K562 (cell line): ENCODE data around the gene ZDHHC8. TPM values are rescaled to one million over a fixed set of nuclear protein-coding genes. Genes with fewer than 3 reads are reported as not detected.

ENCODE experiments used
- BDP1 ChIP-seq: IDR thresholded peaks from 3 replicates; pipeline ENCODE4 v1.6.1; 2011; ENCODE audit not compliant: insufficient read length, insufficient read depth
- CC2D1A ChIP-seq: fragments of 450-650 bp; IDR thresholded peaks from 2 replicates; pipeline ENCODE4 v1.6.1; 2017; ENCODE audit warnings: mild to moderate bottlenecking
- EGR1 ChIP-seq: fragments of 450-650 bp; conservative IDR thresholded peaks from 2 replicates; pipeline ENCODE4 v1.6.1; 2017; ENCODE audit warnings: mild to moderate bottlenecking
- ETV1 ChIP-seq: fragments of 450-650 bp; conservative IDR thresholded peaks from 2 replicates; pipeline ENCODE4 v1.6.1; 2016; ENCODE audit warnings: missing genetic modification characterization, control low read depth, low read depth, missing compliant biosample characterization
- ETV6 ChIP-seq, 3 experiments: fragments of 150-350 bp in 1 of 3; sonication (generic) in 1 of 3; formaldehyde crosslinking in 1 of 3; IDR thresholded peaks; 2 replicates each; pipeline versions ENCODE4 v1.6.1 to v1.8.0; 2014 to 2022; ENCODE audit warnings: borderline replicate concordance in 2 of 3, low read depth in 2 of 3, antibody characterized with exemption in 1 of 3, low read length in 1 of 3, mild to moderate bottlenecking in 1 of 3, missing genetic modification reagents in 1 of 3
- GABPA ChIP-seq: fragments of 200-800 bp; sonication (Bioruptor generic); conservative IDR thresholded peaks from 2 replicates; pipeline ENCODE4 v1.6.1; 2016; ENCODE audit warnings: low read depth, missing genetic modification characterization, missing compliant biosample characterization
- GMEB1 ChIP-seq: fragments of 250-450 bp; sonication (Bioruptor Pico); IDR thresholded peaks from 2 replicates; pipeline ENCODE4 v1.4.0; 2020; ENCODE audit warnings: mild to moderate bottlenecking
- HDAC6 ChIP-seq: IDR thresholded peaks from 2 replicates; pipeline ENCODE4 v1.6.1; 2012; ENCODE audit warnings: low read depth, mild to moderate bottlenecking, control low read depth, inconsistent platforms, low read length, moderate library complexity
- HDAC8 ChIP-seq: fragments of 450-650 bp; IDR thresholded peaks from 2 replicates; pipeline ENCODE4 v1.6.1; 2016; ENCODE audit warnings: mild to moderate bottlenecking, missing genetic modification characterization, moderate library complexity, missing compliant biosample characterization
- MYC ChIP-seq, 2 experiments: fragments of 250-450 bp in 1 of 2; sonication (Bioruptor Pico) in 1 of 2; IDR thresholded peaks; 2 replicates each; pipeline versions ENCODE4 v1.5.1 to v1.6.1; 2012 to 2021; ENCODE audit warnings: low read depth in 2 of 2, borderline replicate concordance in 1 of 2, improper control_type of control experiment in 1 of 2, low read length in 1 of 2, mild to moderate bottlenecking in 1 of 2, moderate library complexity in 1 of 2
- NFATC3 ChIP-seq: fragments of 450-650 bp; IDR thresholded peaks from 2 replicates; pipeline ENCODE4 v1.6.1; 2017; ENCODE audit warnings: mild to moderate bottlenecking
- PURB ChIP-seq: sonication (generic); formaldehyde crosslinking; IDR thresholded peaks from 2 replicates; pipeline ENCODE4 v1.9.0; 2021; ENCODE audit warnings: low read depth, mild to moderate bottlenecking, missing genetic modification reagents
- RAD51 ChIP-seq: fragments of 450-650 bp; IDR thresholded peaks from 2 replicates; pipeline ENCODE4 v1.7.1; 2016; ENCODE audit warnings: low read depth, mild to moderate bottlenecking, borderline replicate concordance
- SMAD2 ChIP-seq: fragments of 150-350 bp; IDR thresholded peaks from 2 replicates; pipeline ENCODE4 v1.6.1; 2014; ENCODE audit warnings: low read depth, mild to moderate bottlenecking, low read length
- SMAD4 ChIP-seq: fragments of 250-450 bp; sonication (Bioruptor Pico); conservative IDR thresholded peaks from 2 replicates; pipeline ENCODE4 v1.8.0; 2021; ENCODE audit warnings: inconsistent platforms, mild to moderate bottlenecking, moderate library complexity
- SPI1 ChIP-seq: IDR thresholded peaks from 2 replicates; pipeline ENCODE4 v1.6.1; 2011; ENCODE audit warnings: low read depth, low read length, control low read depth, borderline replicate concordance
- SRSF9 ChIP-seq: fragments of 200-400 bp; formaldehyde crosslinking; IDR thresholded peaks from 2 replicates; pipeline ENCODE4 v1.6.1; 2017; ENCODE audit warnings: low read depth, low read length, borderline replicate concordance
- ZNF507 ChIP-seq: conservative IDR thresholded peaks from 2 replicates; pipeline ENCODE4 v1.6.1; 2017; ENCODE audit warnings: missing genetic modification characterization, missing compliant biosample characterization
- ZNF79 ChIP-seq: fragments of 250-450 bp; sonication (Bioruptor Pico); IDR thresholded peaks from 2 replicates; pipeline ENCODE4 v1.4.0; 2020; ENCODE audit warnings: low read depth, mild to moderate bottlenecking, moderate library complexity
- polyA plus RNA-seq, 8 experiments: library from polyadenylated mRNA; depleted of rRNA in 4 of 8; stranded (reverse) in 5 of 8; unstranded in 3 of 8; fragments of >200 nt; fragmentation: Nextera tagmentation in 2 of 8; fragmentation: Illumina TruSeq in 1 of 8; extraction: Ambion mirVana in 2 of 8; extraction: Trizol in 1 of 8; gene quantifications; 2 replicates each; pipeline versions ENCODE4 v1.2.1 to v1.2.3, GENCODE V29; 2011 to 2014; ENCODE audit warnings: inconsistent platforms in 1 of 8, missing spikeins in 1 of 8
- total RNA-seq, 7 experiments: library from RNA; depleted of rRNA in 6 of 7; stranded (reverse); fragments of >200 nt in 6 of 7; fragmentation: Illumina TruSeq in 2 of 7; extraction: Trizol in 2 of 7; gene quantifications; 2 replicates each; pipeline versions ENCODE4 v1.2.1 to v1.2.3, GENCODE V29; 2011 to 2021; ENCODE audit warnings: low replicate concordance in 1 of 7
- TF ChIP-seq, protein P1 (sequence below): sonication (generic); formaldehyde crosslinking; IDR thresholded peaks from 2 replicates; pipeline ENCODE4 v1.8.1; 2023; ENCODE audit warnings: mild to moderate bottlenecking, missing genetic modification reagents
- TF ChIP-seq, protein P2 (sequence below): fragments of 200-800 bp; sonication (Bioruptor generic); IDR thresholded peaks from 2 replicates; pipeline ENCODE4 v1.6.1; 2017; ENCODE audit warnings: missing genetic modification characterization, missing compliant biosample characterization

Gene ZDHHC8
- total and polyA plus RNA-seq, 9 of the 15 experiments (the other 6 are each of a cell fraction or from before 2014, with no cell fraction given), result 0.04 to 109 (median 16.4) TPM

DNA sequence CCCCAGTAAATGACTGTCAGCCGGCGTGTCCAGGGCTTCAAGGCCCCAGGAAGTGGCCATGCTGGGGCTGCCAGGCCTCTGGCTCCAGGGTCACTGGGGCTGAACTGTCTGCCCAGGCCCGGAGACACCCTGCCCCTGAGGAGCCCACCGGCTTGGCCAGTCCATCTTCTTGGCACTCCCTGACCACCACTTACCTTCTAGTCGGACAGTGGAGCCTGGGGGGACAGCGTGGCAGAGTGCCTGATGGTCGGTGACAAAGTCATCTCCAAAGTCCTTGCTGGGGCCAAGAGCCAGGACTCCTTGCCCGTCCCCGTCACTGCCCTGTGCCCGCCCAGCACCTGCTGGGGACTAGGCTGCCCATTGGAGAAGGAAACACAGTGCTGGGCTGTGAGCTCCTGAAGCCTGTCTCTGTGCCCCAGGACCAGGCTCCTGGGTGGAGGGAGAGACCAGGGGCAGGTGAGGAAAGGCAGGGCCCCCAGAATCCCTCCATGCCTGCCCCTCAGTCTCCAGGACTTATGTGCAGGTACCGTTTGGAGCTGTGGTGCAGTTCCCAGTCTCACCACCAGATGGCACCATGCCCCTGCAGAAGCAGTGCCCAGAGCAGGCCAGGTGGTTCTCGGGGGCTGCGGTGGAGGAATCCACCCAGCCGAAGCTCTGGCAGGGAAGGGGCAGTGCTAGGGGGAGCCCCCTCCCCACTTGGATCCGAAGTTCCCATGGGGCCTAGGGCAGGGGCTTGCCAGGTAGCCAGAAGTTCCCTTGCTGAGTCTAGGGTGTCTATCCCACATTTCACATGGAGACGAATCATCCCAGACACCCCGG is 25.2 kb downstream of the ZDHHC8 start (continued):
- TF ChIP-seq PURB (CRISPR knock-in tag), result no peak
- peak; percentile 77 for TF ChIP-seq MYC (IDR thresholded peaks at IDR 0.05; ENCODE audit: low read depth, low read length)
- TF ChIP-seq MYC (CRISPR knock-in tag; IDR thresholded peaks at IDR 0.05; ENCODE audit: borderline replicate concordance, low read depth), result peak; percentile 67; the same call in 1 of the 2 replicates
- no peak for TF ChIP-seq GABPA (tag)
- peak; percentile 48; the same call in 1 of the 2 replicates for TF ChIP-seq SMAD4 (CRISPR knock-in tag)
- TF ChIP-seq SRSF9, result no peak
- TF ChIP-seq ETV6 (IDR thresholded peaks at IDR 0.05; ENCODE audit: borderline replicate concordance in 1 of 2, low read depth in 2 of 2, low read length in 1 of 2), result no peak; a peak in 1 of 4 replicates
- TF ChIP-seq ETV6 (CRISPR knock-in tag; IDR thresholded peaks at IDR 0.05; ENCODE audit: borderline replicate concordance), result peak; percentile 78; the same call in 1 of the 2 replicates
- no peak for TF ChIP-seq BDP1
- TF ChIP-seq, protein P1, sequence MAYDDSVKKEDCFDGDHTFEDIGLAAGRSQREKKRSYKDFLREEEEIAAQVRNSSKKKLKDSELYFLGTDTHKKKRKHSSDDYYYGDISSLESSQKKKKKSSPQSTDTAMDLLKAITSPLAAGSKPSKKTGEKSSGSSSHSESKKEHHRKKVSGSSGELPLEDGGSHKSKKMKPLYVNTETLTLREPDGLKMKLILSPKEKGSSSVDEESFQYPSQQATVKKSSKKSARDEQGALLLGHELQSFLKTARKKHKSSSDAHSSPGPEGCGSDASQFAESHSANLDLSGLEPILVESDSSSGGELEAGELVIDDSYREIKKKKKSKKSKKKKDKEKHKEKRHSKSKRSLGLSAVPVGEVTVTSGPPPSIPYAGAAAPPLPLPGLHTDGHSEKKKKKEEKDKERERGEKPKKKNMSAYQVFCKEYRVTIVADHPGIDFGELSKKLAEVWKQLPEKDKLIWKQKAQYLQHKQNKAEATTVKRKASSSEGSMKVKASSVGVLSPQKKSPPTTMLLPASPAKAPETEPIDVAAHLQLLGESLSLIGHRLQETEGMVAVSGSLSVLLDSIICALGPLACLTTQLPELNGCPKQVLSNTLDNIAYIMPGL, result no peak
- no peak for TF ChIP-seq NFATC3
- no peak for TF ChIP-seq ZNF79 (CRISPR knock-in tag)
- TF ChIP-seq RAD51, result no peak
- TF ChIP-seq SMAD2, result no peak
- TF ChIP-seq EGR1, result no peak
- TF ChIP-seq HDAC6, result no peak
- no peak for TF ChIP-seq ZNF507
- TF ChIP-seq GMEB1 (CRISPR knock-in tag), result no peak
- no peak for TF ChIP-seq ETV1 (tag)
- TF ChIP-seq, protein P2, sequence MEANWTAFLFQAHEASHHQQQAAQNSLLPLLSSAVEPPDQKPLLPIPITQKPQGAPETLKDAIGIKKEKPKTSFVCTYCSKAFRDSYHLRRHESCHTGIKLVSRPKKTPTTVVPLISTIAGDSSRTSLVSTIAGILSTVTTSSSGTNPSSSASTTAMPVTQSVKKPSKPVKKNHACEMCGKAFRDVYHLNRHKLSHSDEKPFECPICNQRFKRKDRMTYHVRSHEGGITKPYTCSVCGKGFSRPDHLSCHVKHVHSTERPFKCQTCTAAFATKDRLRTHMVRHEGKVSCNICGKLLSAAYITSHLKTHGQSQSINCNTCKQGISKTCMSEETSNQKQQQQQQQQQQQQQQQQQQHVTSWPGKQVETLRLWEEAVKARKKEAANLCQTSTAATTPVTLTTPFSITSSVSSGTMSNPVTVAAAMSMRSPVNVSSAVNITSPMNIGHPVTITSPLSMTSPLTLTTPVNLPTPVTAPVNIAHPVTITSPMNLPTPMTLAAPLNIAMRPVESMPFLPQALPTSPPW (CRISPR knock-in tag), result peak; percentile 46; the same call in 1 of the 2 replicates
- no peak for TF ChIP-seq HDAC8 (tag)
- TF ChIP-seq CC2D1A, result peak; percentile 99
- TF ChIP-seq SPI1, result 0 out of 2 replicates have a peak, but pooled peaks have one; percentile 20
